ENCODE data around the gene ADCY7. TPM values are rescaled to one million over a fixed set of nuclear protein-coding genes. Genes with fewer than 3 reads are reported as not detected.

ADCY7 gene
- total RNA-seq, 4 donors from 2014 or later = 15.0 to 23.3 (median 16.9) TPM

- Histone ChIP-seq H3K27me3 (no peaks in the 10 kb centered on the region), H3K4me3 (no peak overlapping the region), H3K4me1 (no peaks in the 10 kb centered on the region), H3K27ac (no peak overlapping the region), H3K9me3 (no peaks in the 10 kb centered on the region), H3K36me3 (peaks cover 63% of the 10 kb centered on the region)
- WGBS = 54% methylated on average over 7 of the region's 7 CpGs
- TF ChIP-seq CTCF (IDR thresholded peaks at IDR 0.05) = peak in 1 of 2 donors; percentile 37
- TF ChIP-seq EP300 (IDR thresholded peaks at IDR 0.05) = no peak
- TF ChIP-seq POLR2A (IDR thresholded peaks at IDR 0.05) = no peak
- TF ChIP-seq POLR2AphosphoS5 (IDR thresholded peaks at IDR 0.05) = no peak
- no peak for DNase-seq (ENCODE audit: low spot score in 2 of 2)
These were observed 60.6 kb downstream of the ADCY7 start for GRCh38 chr16:50326835-50327465.

GRCh38 chr16:50329446-50330189 lies 63.3 kb downstream of the ADCY7 start:
- WGBS = 73% methylated on average over 11 of the region's 11 CpGs
- Histone ChIP-seq H3K9me3 (no peaks in the 10 kb centered on the region), H3K27ac (no peak overlapping the region), H3K4me1 (no peaks in the 10 kb centered on the region), H3K36me3 (peaks cover 63% of the 10 kb centered on the region), H3K4me3 (no peak overlapping the region), H3K27me3 (no peaks in the 10 kb centered on the region)
- DNase-seq (ENCODE audit: low spot score in 2 of 2) = no peak
- TF ChIP-seq POLR2AphosphoS5 (IDR thresholded peaks at IDR 0.05) = no peak
- TF ChIP-seq POLR2A (IDR thresholded peaks at IDR 0.05) = no peak

- Histone ChIP-seq H3K27ac (no peak overlapping the region), H3K9me3 (no peaks in the 10 kb centered on the region), H3K27me3 (no peaks in the 10 kb centered on the region), H3K4me3 (no peak overlapping the region), H3K4me1 (no peaks in the 10 kb centered on the region), H3K36me3 (peaks cover 53% of the 10 kb centered on the region)
- TF ChIP-seq CTCF (IDR thresholded peaks at IDR 0.05) = no peak
- no peak for TF ChIP-seq EP300 (IDR thresholded peaks at IDR 0.05)
- TF ChIP-seq POLR2A (IDR thresholded peaks at IDR 0.05) = no peak
- TF ChIP-seq POLR2AphosphoS5 (IDR thresholded peaks at IDR 0.05) = no peak
- no peak for DNase-seq (ENCODE audit: low spot score in 2 of 2)
- WGBS = 96% methylated on average over 5 of the region's 5 CpGs
These were observed 65.2 kb downstream of the ADCY7 start for GRCh38 chr16:50331570-50331969.

GRCh38 chr16:50332599-50332998 lies 66.2 kb downstream of the ADCY7 start:
- H3K9me3 ChIP-seq = no peaks in the 10 kb centered on the region
- H3K4me1 ChIP-seq = peaks cover 1% of the 10 kb centered on the region
- TF ChIP-seq POLR2A (IDR thresholded peaks at IDR 0.05) = no peak
- no peak for TF ChIP-seq EP300 (IDR thresholded peaks at IDR 0.05)
- no peak for TF ChIP-seq CTCF (IDR thresholded peaks at IDR 0.05)
- no peak for TF ChIP-seq POLR2AphosphoS5 (IDR thresholded peaks at IDR 0.05)
- H3K27me3 ChIP-seq = no peaks in the 10 kb centered on the region
- WGBS = 99% methylated on average over 3 of the region's 3 CpGs
- peaks cover 50% of the 10 kb centered on the region for H3K36me3 ChIP-seq
- no peak overlapping the region for H3K27ac ChIP-seq
- H3K4me3 ChIP-seq = no peak overlapping the region
- no peak for DNase-seq (ENCODE audit: low spot score in 2 of 2)

GRCh38 chr16:50334106-50334975 lies 68.0 kb downstream of the ADCY7 start:
- DNase-seq (ENCODE audit: low spot score in 2 of 2) = no peak
- no peaks in the 10 kb centered on the region for H3K9me3 ChIP-seq
- no peak overlapping the region for H3K27ac ChIP-seq
- 82% methylated on average over 14 of the region's 14 CpGs for WGBS
- peaks cover 10% of the 10 kb centered on the region for H3K4me1 ChIP-seq
- TF ChIP-seq CTCF (IDR thresholded peaks at IDR 0.05) (no peak), POLR2A (IDR thresholded peaks at IDR 0.05) (no peak), EP300 (IDR thresholded peaks at IDR 0.05) (no peak)
- H3K4me3 ChIP-seq = no peak overlapping the region
- no peaks in the 10 kb centered on the region for H3K27me3 ChIP-seq
- H3K36me3 ChIP-seq = peaks cover 47% of the 10 kb centered on the region
